ENCODE results near the gene KRTAP13-1.

Gene KRTAP13-1, protein sequence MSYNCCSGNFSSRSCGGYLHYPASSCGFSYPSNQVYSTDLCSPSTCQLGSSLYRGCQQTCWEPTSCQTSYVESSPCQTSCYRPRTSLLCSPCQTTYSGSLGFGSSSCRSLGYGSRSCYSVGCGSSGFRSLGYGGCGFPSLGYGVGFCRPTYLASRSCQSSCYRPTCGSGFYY

DNA sequence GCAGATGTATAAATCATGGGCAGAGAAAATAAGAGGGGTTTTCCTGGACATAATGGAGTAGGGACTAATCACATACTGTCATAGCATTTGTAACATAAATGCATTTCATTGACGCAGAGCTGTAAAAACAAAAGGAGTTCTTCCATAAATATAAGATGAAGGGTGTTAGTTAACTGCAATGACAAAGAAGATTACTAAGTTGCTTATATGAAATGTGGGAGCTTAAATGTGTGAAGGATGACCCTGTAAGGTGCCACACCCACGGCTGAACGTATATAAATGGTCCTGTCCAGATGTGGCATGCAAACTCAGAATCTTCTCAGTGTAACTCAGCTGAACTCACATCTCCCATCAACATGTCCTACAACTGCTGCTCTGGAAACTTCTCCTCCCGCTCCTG is at the start of gene KRTAP13-1:
KRTAP13-1 (plus strand) TSS at position 301 of the 400 bp plus-strand sequence; CDS start at position 357, 56 bp downstream.
- TF ChIP-seq, protein P1, sequence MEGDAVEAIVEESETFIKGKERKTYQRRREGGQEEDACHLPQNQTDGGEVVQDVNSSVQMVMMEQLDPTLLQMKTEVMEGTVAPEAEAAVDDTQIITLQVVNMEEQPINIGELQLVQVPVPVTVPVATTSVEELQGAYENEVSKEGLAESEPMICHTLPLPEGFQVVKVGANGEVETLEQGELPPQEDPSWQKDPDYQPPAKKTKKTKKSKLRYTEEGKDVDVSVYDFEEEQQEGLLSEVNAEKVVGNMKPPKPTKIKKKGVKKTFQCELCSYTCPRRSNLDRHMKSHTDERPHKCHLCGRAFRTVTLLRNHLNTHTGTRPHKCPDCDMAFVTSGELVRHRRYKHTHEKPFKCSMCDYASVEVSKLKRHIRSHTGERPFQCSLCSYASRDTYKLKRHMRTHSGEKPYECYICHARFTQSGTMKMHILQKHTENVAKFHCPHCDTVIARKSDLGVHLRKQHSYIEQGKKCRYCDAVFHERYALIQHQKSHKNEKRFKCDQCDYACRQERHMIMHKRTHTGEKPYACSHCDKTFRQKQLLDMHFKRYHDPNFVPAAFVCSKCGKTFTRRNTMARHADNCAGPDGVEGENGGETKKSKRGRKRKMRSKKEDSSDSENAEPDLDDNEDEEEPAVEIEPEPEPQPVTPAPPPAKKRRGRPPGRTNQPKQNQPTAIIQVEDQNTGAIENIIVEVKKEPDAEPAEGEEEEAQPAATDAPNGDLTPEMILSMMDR (conservative IDR thresholded peaks at IDR 0.05): no peak
- H3K27ac ChIP-seq: no peak within 1 kb of the TSS

DNA sequence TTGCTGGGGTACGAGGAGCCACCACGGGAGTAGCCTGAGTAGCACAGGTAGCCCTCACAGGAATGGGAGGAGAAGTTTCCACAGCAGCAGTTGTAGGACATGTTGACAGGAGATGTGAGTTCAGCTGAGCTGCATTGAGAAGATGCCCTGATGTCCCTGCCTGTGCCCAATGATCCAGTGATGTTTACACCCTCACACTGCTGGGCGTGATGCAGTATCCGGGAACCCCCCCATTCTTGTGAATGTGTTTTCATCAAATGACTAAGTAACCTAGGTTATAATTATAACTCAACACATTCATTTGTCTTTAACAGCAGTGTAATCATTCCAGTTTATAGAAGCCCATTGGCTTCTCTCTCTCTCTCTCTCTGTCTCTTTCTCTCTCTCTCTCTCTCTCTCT is 47.3 kb upstream of the KRTAP13-1 start, which contains the start of gene KRTAP23-1:
KRTAP23-1 (minus strand) TSS at position 101 of the 400 bp plus-strand sequence; CDS start at position 101, 0 bp downstream.
- peak within 1 kb of the TSS; percentile 18; the same call in 1 of the 2 replicates for H3K27ac ChIP-seq
- TF ChIP-seq, protein P1 (conservative IDR thresholded peaks at IDR 0.05): no peak

DNA sequence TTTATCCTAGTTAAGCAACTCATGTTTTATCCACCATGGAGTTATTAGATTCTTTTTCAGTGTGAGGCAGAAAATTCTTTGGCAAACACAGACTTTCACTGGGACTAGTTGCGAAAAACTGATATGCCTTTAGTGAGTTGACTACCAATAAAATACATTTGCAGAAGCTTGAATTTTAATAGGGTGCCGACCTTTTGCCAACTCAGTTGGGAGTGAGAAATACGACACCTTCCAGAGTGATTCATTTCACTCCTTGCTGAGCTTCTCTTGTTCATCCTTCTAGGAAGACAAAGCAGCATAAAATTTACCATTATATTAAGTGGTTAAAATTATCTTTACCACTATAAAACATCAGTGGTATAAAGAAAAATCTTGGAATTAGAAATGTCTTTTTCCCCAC is 46.3 kb upstream of the KRTAP13-1 start:
- TF ChIP-seq, protein P1 (conservative IDR thresholded peaks at IDR 0.05): no peak

DNA sequence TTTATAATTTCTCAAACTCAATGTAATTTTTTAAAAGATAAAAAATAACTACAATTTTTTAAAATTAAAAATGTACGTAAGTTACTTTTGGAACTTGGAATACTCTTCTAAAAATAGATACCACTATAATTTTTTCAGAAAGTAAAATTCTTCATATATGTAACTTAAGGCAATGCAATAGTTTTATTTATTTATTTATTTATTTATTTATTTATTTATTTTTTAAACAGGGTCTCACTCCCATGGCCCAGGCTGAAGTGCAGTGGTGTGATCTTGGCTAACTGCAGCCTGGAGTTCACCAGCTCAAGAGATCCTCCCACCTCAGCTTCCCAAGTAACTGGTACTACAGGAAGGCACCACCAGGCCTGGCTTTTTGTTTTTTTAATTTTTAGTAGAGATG is 44.3 kb upstream of the KRTAP13-1 start:
- TF ChIP-seq, protein P1 (conservative IDR thresholded peaks at IDR 0.05): no peak
- no peak overlapping the region for H3K27ac ChIP-seq

More for the DNA sequence above, 46.3 kb upstream of the KRTAP13-1 start:
- peak overlapping the region; percentile 18 for H3K27ac ChIP-seq

DNA sequence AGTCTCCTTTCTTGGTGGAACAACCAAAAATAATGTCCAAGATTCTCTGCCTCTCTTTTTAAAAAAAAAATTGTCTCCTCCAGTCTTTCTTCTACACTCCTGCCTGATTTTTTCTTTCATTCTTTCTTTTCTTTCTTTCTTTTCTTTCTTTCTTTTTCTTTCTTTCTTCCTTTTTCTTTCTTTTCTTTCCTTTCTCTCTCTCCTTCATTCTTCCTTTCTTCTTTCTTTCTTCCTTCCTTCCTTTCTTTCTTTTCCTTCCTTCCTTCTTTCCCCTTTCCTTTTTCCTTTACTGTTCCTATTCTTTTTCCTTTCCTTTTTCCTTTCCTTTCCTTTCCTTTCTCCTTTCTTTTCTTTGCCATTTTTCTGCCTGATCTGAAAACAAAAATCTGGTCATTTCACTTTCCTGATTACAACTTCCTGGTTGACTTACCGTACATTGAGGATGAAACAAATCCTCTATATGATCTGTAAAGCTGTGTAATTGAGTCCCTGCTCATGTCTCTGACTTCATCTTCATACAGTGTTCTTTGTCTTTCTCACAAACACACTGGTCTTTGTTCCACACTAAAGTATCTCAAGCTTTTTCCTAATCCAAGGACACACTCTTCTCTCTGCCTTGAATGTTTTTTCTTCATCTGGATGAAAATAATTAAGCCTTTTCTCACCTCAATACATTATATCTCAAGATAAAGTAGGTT is 41.4 kb upstream of the KRTAP13-1 start:
- no peak overlapping the region for H3K27ac ChIP-seq
- TF ChIP-seq, protein P1 (conservative IDR thresholded peaks at IDR 0.05): no peak

DNA sequence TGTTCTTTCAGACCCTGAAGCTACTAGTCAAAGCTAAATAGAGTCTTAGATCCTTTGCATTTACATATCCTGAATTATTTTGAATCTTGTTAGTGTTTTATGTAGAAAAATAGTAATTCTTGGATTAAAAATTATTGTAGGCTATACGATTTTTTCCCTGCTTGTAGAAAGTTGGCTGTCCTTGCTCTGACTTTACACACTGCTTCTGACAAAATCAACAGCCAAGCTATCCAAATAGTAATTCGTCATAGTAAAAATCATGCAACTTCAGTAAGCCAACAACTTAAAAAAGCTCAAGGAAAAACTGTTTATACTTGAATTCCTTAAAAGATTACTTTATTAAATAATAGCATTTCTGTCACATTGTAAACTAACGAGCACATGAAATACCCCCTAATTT is 39.9 kb upstream of the KRTAP13-1 start:
- H3K27ac ChIP-seq: no peak overlapping the region
- TF ChIP-seq, protein P1 (conservative IDR thresholded peaks at IDR 0.05): no peak

DNA sequence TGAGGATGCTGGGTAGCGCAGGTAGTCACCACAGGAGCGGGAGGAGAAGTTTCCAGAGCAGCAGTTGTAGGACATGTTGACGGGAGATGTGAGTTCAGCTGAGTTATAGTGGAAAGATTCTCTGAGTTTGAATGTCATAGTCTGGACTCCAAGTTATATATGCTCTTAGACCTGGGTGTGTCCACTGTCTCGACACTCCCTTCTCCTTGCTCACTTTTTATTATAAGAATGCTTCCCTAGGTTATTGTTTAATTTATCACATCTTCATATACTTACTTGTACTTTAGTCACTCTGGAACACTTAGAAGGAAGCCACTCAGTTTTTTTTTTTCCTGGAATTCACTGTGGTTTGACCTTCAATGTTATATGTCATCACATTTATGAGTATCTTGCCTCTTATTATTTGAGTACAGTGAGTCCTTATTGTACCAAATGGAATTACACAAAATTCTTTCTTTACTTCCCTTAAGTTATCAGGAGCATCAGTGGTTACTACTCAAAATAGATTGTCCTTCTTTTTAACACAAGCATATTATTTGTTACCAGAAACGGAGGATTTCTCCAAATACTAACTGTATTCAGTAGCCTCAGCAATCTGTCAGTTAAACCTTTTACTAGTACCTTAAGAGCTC is 23.6 kb upstream of the KRTAP13-1 start, which contains the start of gene KRTAP13-2:
KRTAP13-2 (minus strand) TSS at position 133 of the 632 bp plus-strand sequence; CDS start at position 75, 58 bp downstream.
- TF ChIP-seq, protein P1 (conservative IDR thresholded peaks at IDR 0.05): no peak
- H3K27ac ChIP-seq: no peak within 1 kb of the TSS

Data from VCaP (cell line).